ENCODE data around the gene INSIG2. TPM values are rescaled to one million over a fixed set of nuclear protein-coding genes. Genes with fewer than 3 reads are reported as not detected.

INSIG2 gene
- total and polyA plus RNA-seq, 2 of the 4 experiments (the other 2 are of a cell fraction): 9.1 to 11.7 TPM

DNA sequence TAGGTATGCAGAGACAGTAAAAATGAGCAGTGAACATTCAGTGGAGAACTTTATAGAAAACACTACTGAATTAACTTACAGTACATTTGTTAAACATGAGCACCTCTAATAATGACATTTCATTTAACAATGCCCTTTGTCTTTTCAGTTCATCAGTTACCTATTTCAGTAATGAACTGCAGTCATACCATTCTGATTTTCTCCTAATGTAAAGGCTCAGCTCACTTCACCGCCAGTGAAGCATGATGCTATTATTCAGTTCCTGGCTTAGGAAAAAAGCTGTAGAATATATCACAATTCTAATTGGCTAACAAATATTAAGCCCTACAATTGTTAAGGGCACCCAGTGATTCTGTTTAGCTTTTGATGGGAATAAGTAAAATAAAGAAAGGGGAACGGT, 37.3 kb upstream of the INSIG2 start:
- Histone ChIP-seq H3K36me3 (ENCODE audit: control insufficient read depth, insufficient read depth, low read length) (no peaks in the 10 kb centered on the region), H2AK5ac (ENCODE audit: low read depth, low read length) (no peak overlapping the region), H2BK15ac (ENCODE audit: low read depth, low read length) (no peak overlapping the region), H2BK5ac (ENCODE audit: low read depth, low read length, poor library complexity, severe bottlenecking) (no peak overlapping the region), H2BK20ac (ENCODE audit: low read depth, low read length) (no peak overlapping the region), H3K23ac (ENCODE audit: low read depth, low read length) (no peak overlapping the region), H3K27me3 (ENCODE audit: control insufficient read depth, insufficient read depth, low read length) (peaks cover 20% of the 10 kb centered on the region), H3K14ac (replicated peaks; ENCODE audit: low read depth, low read length) (no peak overlapping the region), H3K9ac (ENCODE audit: low read depth, low read length) (no peak overlapping the region), H4K5ac (ENCODE audit: low read depth, low read length) (no peak overlapping the region), H3K4ac (ENCODE audit: low read depth, low read length) (no peak overlapping the region), H3K9me1 (ENCODE audit: insufficient read depth, low read length) (no peaks in the 10 kb centered on the region), H2AFZ (replicated peaks; ENCODE audit: low read length, poor library complexity) (no peak overlapping the region), H3K9me3 (ENCODE audit: control insufficient read depth, insufficient read depth, low read length) (no peaks in the 10 kb centered on the region), H4K20me1 (ENCODE audit: insufficient read depth, low read length) (no peaks in the 10 kb centered on the region), H4K8ac (ENCODE audit: low read depth in 2 of 2, low read length in 2 of 2) (no peak overlapping the region), H2BK120ac (ENCODE audit: low read depth, low read length) (no peak overlapping the region), H2AK9ac (replicated peaks; ENCODE audit: low read depth, low read length, poor library complexity) (no peak overlapping the region), H3K56ac (ENCODE audit: extremely low read depth, insufficient read depth, low read length) (no peak overlapping the region), H4K91ac (ENCODE audit: insufficient read depth, low read depth, low read length) (no peak overlapping the region), H3K18ac (ENCODE audit: low read depth, low read length) (no peak overlapping the region), H3K4me1 (ENCODE audit: control insufficient read depth, insufficient read depth, low read length) (no peaks in the 10 kb centered on the region), H3K27ac (ENCODE audit: insufficient read depth, low read length) (no peak overlapping the region), H3K4me3 (ENCODE audit: insufficient read depth, low read depth, low read length) (no peak overlapping the region), H3K79me1 (ENCODE audit: low read depth in 1 of 2, low read length in 2 of 2) (no peaks in the 10 kb centered on the region), H3K4me2 (ENCODE audit: low read depth, low read length) (no peak overlapping the region)
- ChIA-PET CTCF (interaction anchor here (0.6 to 1.6 kb wide), 4 partner anchors 9 to 805 kb away, joined by 3 to 7 read pairs (median 4); no protein-coding TSS in a partner anchor), POLR2A (ENCODE audit: unreplicated experiment) (no interaction called here)
- in situ Hi-C loops (cut with MboI; ENCODE audit: low sequenced_read_pairs) (no loop called here), dilution Hi-C loops (cut with HindIII; ENCODE audit: low sequenced_read_pairs, unreplicated experiment) (no loop called here), intact Hi-C loops (cut with micrococcal nuclease) (no loop called here)
- ATAC-seq (ENCODE audit: low read depth) (no peak), DNase-seq (no peak)
- no TSS peak for BruUV-seq (replicated peaks)
- no CpG with 5 or more reads among the region's 2 CpGs for WGBS, 2 experiments (ENCODE audit: extremely low coverage in 2 of 2, insufficient read length in 1 of 2)
- no peak for TF ChIP-seq MAZ (IDR thresholded peaks at IDR 0.05; ENCODE audit: borderline replicate concordance, low read depth, low read length)
- TF ChIP-seq MAFK (IDR thresholded peaks at IDR 0.05; ENCODE audit: low read depth, low read length): no peak
- no peak for TF ChIP-seq NFE2L2 (IDR thresholded peaks at IDR 0.05; ENCODE audit: low read depth, low read length)
- TF ChIP-seq SMC3 (IDR thresholded peaks at IDR 0.05; ENCODE audit: low read depth, low read length): no peak
- TF ChIP-seq POLR2A (IDR thresholded peaks at IDR 0.05; ENCODE audit: low read depth, low read length): no peak
- no peak for TF ChIP-seq FOS (IDR thresholded peaks at IDR 0.05; ENCODE audit: low read depth, low read length)
- no peak for TF ChIP-seq RAD21 (IDR thresholded peaks at IDR 0.05; ENCODE audit: low read length)
- TF ChIP-seq CHD1 (IDR thresholded peaks at IDR 0.05; ENCODE audit: low read depth, low read length): no peak
